GM21619 (cell line): Measurements from ENCODE around the gene PPP4C.
"Not testable (repeated sequence)": the region's sequence is repeated elsewhere in the genome, so short reads cannot be mapped to it uniquely, and the experiment has no call there.

Experiments
- ATAC-seq: cut with Tn5 transposase; IDR thresholded peaks from one replicate; pipeline ENCODE4 v1.9.1; 2021; ENCODE audit not compliant: unreplicated experiment

PPP4C gene

GRCh38 chr16:30095166-30096078, 19.6 kb downstream of the PPP4C start:
- ATAC-seq, result no peak

DNA sequence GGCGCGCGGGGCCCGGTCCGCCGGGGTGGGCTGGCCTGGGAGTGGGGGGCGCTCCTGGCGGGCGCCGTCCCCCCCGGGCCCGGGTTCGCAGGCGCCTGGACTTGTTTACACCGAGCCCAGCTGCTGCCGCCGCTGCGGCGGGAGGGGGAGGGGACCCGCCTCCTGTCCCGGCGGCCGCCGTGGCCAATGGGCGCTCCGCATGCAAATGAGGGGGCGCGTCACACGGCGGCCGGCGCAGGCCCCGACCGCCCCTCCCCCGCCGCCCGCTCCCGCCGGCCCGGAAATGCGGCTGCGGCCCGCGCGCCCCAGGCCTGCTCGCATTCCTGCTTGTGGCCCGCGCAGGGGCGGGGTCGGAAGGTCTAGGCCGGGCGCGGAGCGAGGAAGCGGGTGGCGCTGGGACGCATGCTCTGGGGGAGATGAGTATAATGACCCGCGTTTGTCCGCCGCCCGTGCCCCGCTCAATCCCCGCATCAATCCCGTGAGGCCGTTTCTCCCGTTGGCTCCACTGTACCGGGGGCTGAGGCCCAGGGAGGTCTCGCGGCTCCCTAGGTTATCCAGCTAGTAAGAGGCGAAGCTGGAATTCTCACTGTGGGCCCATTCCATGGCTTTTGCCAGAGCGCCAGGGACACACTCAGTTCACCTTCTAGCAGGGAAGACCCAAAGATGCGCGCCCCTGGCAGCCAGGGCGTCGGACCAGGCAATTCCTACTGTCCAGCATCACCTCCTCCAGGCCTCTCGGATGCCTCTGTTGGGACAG, 20.5 kb downstream of the PPP4C start, which contains the start of gene YPEL3:
YPEL3 (minus strand) TSS at position 109 of the 757 bp plus-strand sequence. CDS start 731 bp downstream, outside the sequence.
- peak; percentile 31 for ATAC-seq

GRCh38 chr16:30096862-30097563, 21.2 kb downstream of the PPP4C start:
- no peak for ATAC-seq

DNA sequence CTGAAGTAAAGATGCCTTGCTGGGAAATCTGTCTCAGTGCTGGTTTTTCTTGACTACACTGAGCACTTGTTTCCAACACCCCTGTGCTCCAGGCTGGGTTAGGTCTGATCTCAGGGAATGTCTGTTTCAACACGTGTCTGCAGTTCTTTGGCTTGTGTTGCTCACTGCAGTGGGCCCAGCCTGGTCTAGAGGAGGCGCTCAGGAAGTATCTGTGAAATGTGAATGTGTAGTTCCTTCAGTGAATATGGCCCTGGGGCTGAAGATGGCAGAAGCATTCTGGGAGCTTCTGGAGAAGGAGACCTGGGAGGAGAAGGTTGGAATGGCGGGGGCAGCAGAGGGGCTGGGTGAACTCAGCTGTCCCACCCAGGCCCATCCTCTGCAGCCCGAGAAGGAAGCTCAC, 28.3 kb downstream of the PPP4C start:
- ATAC-seq, result no peak

GRCh38 chr16:30104492-30104891, 28.7 kb downstream of the PPP4C start:
- no peak for ATAC-seq

- no peak for ATAC-seq
Measured at GRCh38 chr16:30108059-30108850, 32.5 kb downstream of the PPP4C start.

DNA sequence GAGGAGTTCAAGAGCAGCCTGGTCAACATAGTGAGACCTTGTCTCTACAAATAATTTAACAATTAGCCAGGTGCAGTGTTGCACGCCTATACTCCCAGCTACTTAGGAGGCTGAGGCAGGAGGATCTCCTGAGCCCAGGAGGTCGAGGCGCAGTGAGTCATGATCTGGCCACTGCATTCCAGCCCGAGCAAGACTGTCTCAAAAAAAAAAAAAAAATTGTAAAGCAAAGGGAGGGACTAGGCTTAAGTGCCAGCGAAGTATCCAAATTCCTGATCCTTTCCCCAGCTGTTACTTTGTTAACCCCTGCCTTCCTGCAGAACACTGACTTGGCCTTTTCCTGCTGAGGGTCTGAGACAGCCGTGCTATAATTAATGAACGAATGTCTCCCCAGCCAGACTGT, 34.9 kb downstream of the PPP4C start:
- ATAC-seq, result no peak

DNA sequence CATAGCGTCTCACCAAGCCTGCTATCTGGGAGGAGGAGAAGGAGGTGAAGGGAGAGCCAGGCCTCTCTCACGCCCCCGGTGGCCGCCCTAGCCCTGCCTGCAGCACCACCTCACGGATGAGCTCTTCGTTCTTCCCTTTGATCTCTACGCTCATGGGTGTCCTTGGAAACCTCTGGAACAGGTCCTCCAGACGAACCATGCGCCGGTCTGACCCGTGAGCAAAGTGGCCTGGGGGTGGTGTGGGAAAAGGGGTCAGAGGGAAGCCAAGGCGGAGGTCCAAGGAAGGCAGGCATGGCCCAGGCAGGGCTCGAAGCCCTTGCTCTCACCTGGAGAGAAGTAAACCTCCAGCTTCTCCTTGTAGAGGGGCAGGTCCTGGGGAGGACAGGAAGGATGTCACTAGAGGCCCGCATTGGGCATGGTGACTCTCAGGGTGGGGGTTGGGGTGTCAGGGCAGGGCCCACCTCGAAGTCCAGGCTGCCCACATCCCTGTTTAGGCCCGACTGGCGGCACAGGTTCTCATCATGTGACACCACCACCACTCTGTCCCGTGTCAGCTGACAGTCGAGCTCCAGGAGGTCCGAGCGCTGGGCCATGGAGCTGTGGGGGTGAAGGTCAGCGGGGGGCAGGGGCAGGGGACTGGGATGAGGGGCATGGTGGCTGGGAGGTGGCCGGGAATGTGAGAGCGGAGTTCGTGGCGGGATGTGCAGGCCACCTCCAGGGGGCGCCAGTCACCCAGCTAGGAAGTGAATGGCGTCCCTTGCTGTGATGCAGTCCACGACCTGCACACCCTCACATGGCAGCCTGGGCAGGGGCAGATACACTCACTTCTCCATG, 36.6 kb downstream of the PPP4C start:
- no peak for ATAC-seq

DNA sequence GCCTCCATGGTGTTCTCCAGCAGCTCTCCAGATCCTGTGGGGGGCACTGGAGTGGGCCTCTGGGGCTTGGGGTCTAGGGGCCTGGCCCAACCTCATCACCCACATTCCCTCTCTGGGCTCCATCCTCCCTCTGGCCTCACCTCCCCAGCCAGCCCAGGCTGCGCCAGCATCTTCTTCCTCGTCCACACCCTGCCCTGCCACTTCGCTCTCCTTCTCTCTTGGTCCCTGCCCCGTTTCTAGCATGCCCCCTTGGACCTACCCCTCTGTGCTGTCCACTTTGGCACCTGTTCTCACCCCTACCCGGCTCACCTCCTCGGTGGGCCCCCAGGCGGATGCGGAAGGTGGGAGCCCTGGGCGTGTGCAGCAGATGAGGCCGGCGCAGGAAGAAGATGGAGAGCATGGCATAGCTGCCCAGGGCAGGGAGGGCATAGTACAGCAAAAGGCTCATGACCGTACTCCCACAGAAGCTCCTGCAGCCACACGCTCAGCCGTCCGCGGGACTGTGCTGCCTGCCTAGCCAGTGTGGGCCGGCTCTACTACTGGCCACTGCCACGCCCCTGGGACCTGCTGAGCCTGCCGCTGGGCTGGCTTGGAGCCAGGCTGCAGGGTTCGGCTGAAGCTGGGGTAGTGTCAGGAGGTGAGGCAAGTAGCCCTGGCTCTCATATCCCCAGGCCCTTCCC, 37.4 kb downstream of the PPP4C start, which contains the start of gene GDPD3:
GDPD3 (minus strand) TSS at position 507 of the 680 bp plus-strand sequence; CDS start at position 448, 59 bp downstream.
- no peak for ATAC-seq

- ATAC-seq, result no peak
Measured at GRCh38 chr16:30113711-30114333, 38.0 kb downstream of the PPP4C start.

- ATAC-seq, result no peak
Measured at GRCh38 chr16:30114411-30114810, 38.6 kb downstream of the PPP4C start.

DNA sequence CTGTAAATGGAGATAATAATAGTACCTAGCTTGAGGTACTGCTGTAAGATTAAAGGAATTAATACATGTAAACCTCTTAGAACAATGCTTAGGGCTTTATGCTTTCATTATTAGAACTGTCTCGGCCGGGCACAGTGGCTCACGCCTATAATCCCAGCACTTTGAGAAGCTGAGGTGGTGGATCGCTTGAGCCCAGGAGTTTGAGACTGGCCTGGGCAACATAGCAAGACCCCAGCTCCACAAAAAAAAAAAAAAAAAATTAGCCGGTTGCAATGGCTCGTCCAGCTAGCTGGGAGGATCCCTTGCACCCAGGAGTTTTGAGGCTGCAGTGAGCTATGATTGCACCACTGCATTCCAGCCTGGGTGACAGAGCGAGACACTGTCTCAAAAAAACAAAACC, 39.0 kb downstream of the PPP4C start:
- not testable (repeated sequence) for ATAC-seq

DNA sequence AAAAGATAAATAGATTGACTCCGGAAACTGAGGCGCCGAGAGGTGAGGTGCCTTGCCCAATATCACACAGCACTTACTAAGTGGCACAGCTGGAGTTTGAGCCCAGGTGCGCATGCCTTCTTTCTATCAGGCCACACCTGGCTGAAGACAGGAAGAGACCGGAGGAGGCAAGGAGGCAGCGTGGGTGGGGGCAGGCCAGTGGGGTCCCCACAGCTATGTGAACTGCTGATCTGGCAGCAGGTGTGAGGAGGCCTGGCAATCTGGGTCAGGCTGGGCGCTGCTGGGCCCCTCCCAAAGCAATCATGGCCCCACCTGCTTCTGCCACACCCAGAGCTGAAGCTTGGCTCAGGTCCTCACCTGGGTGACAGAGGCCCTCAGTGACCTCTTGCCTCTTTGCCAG, 39.4 kb downstream of the PPP4C start:
- ATAC-seq, result no peak

GRCh38 chr16:30116291-30117207, 40.8 kb downstream of the PPP4C start:
- ATAC-seq, result no peak

DNA sequence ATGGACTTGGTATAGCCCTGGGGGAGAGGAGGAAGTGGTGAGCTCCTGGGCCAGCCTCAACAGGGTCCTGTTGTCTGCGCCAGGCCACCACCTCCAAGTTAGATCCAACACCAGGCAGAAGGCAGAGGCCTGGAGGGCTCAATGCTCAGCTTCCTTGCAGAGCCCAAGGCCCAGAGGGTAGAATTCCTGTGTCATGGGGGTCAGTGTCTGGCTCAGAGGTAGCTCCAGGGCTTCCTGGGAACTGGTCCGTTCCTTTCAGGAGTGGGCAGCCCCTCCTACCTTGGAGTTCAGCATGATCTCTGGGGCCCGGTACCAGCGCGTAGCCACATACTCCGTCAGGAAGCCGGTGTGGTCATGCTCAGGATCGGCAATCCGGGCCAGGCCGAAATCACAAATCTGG, 42.0 kb downstream of the PPP4C start:
- no peak for ATAC-seq

GRCh38 chr16:30119428-30119827, 43.6 kb downstream of the PPP4C start:
- no peak for ATAC-seq

DNA sequence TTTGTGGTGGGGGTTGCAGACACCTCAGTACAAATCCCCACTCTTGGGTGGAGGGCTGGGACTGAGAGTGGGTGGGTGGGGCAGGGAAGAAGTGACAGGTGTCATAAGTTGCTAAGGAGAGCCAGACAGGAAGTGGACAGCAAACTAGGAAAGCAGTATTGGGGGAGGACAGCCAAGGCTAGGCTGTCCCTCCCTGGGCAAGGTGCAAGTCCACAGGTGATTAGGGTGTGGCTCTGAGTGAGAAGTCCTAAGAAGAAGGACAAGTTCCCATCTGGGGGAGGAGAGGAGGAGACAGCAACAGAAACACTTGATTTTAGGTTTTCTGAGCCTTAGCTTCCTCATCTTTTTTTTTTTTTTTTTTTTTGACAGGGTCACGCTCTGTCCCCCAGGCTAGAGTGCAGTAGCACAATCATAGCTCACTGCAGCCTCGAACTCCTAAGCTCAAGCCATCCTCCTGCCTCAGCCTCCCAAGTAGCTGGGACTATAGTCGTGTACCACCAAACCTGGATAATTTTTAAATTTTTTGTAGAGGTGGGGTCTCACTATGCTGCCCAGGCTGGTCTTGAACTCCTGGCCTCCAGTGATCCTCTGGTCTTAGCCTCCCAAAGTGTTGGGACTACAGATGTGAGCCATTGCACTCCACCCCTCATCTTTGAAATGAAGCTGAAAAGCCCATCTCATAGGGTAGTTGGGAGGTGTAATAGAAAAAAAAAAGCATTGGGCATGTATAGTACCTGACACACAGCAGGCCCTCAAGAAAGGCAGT, 44.7 kb downstream of the PPP4C start:
- ATAC-seq, result no peak
